ENCODE results near the gene DGUOK.
"Not testable (repeated sequence)": the region's sequence is repeated elsewhere in the genome, so short reads cannot be mapped to it uniquely, and the experiment has no call there.

Gene DGUOK

DNA sequence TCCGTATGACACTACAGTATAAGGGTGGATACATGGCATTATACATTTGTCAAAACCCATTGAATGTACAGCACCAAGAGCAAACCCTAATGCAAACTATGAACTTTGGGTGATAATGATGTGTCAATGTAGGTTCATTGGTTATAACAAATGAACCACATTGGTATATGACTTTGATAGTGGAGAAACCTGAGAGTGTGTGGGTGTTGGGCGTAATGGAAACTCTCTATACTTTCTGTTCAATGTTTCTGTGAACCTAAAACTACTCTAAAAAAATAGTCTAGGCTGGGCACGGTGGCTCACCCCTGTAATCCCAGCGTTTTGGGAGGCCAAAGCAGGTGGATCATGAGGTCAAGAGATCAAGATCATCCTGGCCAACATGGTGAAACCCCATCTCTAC, 40.3 kb upstream of the DGUOK start:
- Histone ChIP-seq H2BK12ac (ENCODE audit: low read length) (no peak overlapping the region), H4K91ac (ENCODE audit: low read depth, low read length) (no peak overlapping the region), H3K27ac (ENCODE audit: low read depth, low read length) (no peak overlapping the region), H2AK5ac (ENCODE audit: low read length) (no peak overlapping the region), H3K4me3 (ENCODE audit: low read depth, low read length) (no peak overlapping the region), H4K8ac (ENCODE audit: low read depth, low read length) (no peak overlapping the region), H3K79me2 (ENCODE audit: control insufficient read depth, insufficient read depth, low read length, poor library complexity) (no peaks in the 10 kb centered on the region), H2BK5ac (ENCODE audit: low read depth, low read length, poor library complexity) (no peak overlapping the region), H3K9me3 (ENCODE audit: insufficient read depth, low read depth, low read length) (no peaks in the 10 kb centered on the region), H3K27me3 (ENCODE audit: insufficient read depth, low read length) (no peaks in the 10 kb centered on the region), H2AFZ (ENCODE audit: insufficient read depth, low read length, poor library complexity) (no peak overlapping the region), H3K23ac (ENCODE audit: low read length) (no peak overlapping the region), H2BK120ac (ENCODE audit: insufficient read depth, low read length, poor library complexity) (no peak overlapping the region), H3K4ac (ENCODE audit: low read depth, low read length) (no peak overlapping the region), H3K18ac (ENCODE audit: low read length) (no peak overlapping the region), H3K4me2 (ENCODE audit: low read length) (no peak overlapping the region), H3K79me1 (ENCODE audit: low read length) (no peaks in the 10 kb centered on the region), H3K4me1 (ENCODE audit: control insufficient read depth in 1 of 2, insufficient read depth in 2 of 2, low read length in 2 of 2) (no peaks in the 10 kb centered on the region), H4K12ac (ENCODE audit: low read depth, low read length) (no peak overlapping the region), H3K36me3 (ENCODE audit: control insufficient read depth in 1 of 2, insufficient read depth in 2 of 2, low read length in 2 of 2) (no peaks in the 10 kb centered on the region), H3K14ac (ENCODE audit: low read length) (no peak overlapping the region), H3K9ac (ENCODE audit: low read length) (no peak overlapping the region)
- no peak for DNase-seq
- no CpG with 5 or more reads among the region's 4 CpGs for WGBS (ENCODE audit: extremely low coverage, insufficient coverage, insufficient read length)

DNA sequence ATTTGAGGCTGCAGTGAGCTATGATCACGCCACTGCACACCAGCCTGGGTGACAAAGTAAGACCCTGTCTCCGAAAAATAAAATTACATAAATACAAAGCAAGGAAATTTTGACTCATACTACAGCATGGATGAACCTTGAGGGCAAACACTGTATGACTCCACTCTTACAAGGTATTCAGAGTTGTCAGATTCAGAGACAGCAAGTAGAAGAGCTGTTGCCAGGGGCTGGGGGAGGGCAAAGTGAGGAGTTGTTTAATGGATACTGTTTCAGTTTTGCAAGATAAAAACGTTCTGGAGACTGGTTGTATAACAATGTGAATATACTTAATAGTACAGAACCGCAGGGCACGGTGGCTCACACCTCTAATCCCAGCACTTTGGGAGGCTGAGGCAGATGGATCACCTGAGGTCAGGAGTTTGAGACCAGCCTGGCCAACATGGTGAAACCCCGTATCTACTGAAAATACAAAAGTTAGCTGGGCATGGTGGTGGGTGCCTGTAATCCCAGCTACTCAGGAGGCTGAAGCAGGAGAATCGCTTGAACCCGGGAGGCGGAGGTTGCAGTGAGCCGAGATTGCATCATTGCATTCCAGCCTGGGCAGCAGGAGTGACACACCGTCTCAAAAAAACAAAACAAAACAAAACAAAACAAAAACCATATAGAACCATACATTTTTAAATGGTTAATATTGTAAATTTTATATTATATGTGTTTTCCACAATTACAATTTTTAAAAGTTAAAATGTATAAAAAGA, 38.9 kb upstream of the DGUOK start:
- WGBS (ENCODE audit: extremely low coverage, insufficient coverage, insufficient read length) = no CpG with 5 or more reads among the region's 11 CpGs
- not testable (repeated sequence) for H3K9me3 ChIP-seq (ENCODE audit: insufficient read depth, low read depth, low read length); H2BK12ac ChIP-seq (ENCODE audit: low read length); H3K23ac ChIP-seq (ENCODE audit: low read length); H2BK5ac ChIP-seq (ENCODE audit: low read depth, low read length, poor library complexity); H4K8ac ChIP-seq (ENCODE audit: low read depth, low read length); H4K12ac ChIP-seq (ENCODE audit: low read depth, low read length); H3K4me3 ChIP-seq (ENCODE audit: low read depth, low read length); H3K9ac ChIP-seq (ENCODE audit: low read length); H2BK120ac ChIP-seq (ENCODE audit: insufficient read depth, low read length, poor library complexity); H3K79me2 ChIP-seq (ENCODE audit: control insufficient read depth, insufficient read depth, low read length, poor library complexity); H2AK5ac ChIP-seq (ENCODE audit: low read length); H3K4me1 ChIP-seq (ENCODE audit: control insufficient read depth in 1 of 2, insufficient read depth in 2 of 2, low read length in 2 of 2); H3K79me1 ChIP-seq (ENCODE audit: low read length); H3K18ac ChIP-seq (ENCODE audit: low read length); H3K27ac ChIP-seq (ENCODE audit: low read depth, low read length); H3K4me2 ChIP-seq (ENCODE audit: low read length); H3K4ac ChIP-seq (ENCODE audit: low read depth, low read length); H2AFZ ChIP-seq (ENCODE audit: insufficient read depth, low read length, poor library complexity); H3K36me3 ChIP-seq (ENCODE audit: control insufficient read depth in 1 of 2, insufficient read depth in 2 of 2, low read length in 2 of 2); H4K91ac ChIP-seq (ENCODE audit: low read depth, low read length); H3K14ac ChIP-seq (ENCODE audit: low read length); H3K27me3 ChIP-seq (ENCODE audit: insufficient read depth, low read length)
- peak; percentile 51 to 76 for DNase-seq

DNA sequence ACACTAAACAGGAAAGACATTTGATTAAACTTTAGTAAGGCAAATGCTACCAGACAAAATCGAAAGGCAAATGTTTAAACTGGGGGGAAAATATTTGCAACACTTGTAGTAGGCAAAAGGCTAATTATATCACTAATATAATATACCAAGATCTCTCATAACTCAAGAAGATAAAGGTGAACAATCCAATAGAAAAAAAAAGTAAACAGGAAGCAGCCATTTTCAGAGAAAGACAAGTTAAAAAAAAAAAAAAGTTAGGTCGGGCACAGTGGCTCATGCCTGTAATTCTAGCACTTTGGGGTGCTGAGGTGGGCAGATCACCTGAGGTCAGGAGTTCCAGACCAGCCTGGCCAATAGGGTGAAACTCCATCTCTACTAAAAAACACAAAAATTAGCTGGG, 38.3 kb upstream of the DGUOK start:
- Histone ChIP-seq H3K4me3 (ENCODE audit: low read depth, low read length) (no peak overlapping the region), H2AK5ac (ENCODE audit: low read length) (no peak overlapping the region), H3K9me3 (ENCODE audit: insufficient read depth, low read depth, low read length) (no peaks in the 10 kb centered on the region), H3K79me2 (ENCODE audit: control insufficient read depth, insufficient read depth, low read length, poor library complexity) (no peaks in the 10 kb centered on the region), H3K14ac (ENCODE audit: low read length) (no peak overlapping the region), H2AFZ (ENCODE audit: insufficient read depth, low read length, poor library complexity) (no peak overlapping the region), H4K8ac (ENCODE audit: low read depth, low read length) (no peak overlapping the region), H3K36me3 (ENCODE audit: control insufficient read depth in 1 of 2, insufficient read depth in 2 of 2, low read length in 2 of 2) (no peaks in the 10 kb centered on the region), H3K27me3 (ENCODE audit: insufficient read depth, low read length) (no peaks in the 10 kb centered on the region), H2BK5ac (ENCODE audit: low read depth, low read length, poor library complexity) (no peak overlapping the region), H2BK12ac (ENCODE audit: low read length) (no peak overlapping the region), H3K18ac (ENCODE audit: low read length) (no peak overlapping the region), H4K12ac (ENCODE audit: low read depth, low read length) (no peak overlapping the region), H3K9ac (ENCODE audit: low read length) (no peak overlapping the region), H2BK120ac (ENCODE audit: insufficient read depth, low read length, poor library complexity) (no peak overlapping the region), H3K4me2 (ENCODE audit: low read length) (no peak overlapping the region), H4K91ac (ENCODE audit: low read depth, low read length) (no peak overlapping the region), H3K4ac (ENCODE audit: low read depth, low read length) (no peak overlapping the region), H3K4me1 (ENCODE audit: control insufficient read depth in 1 of 2, insufficient read depth in 2 of 2, low read length in 2 of 2) (no peaks in the 10 kb centered on the region), H3K27ac (ENCODE audit: low read depth, low read length) (no peak overlapping the region), H3K79me1 (ENCODE audit: low read length) (no peaks in the 10 kb centered on the region), H3K23ac (ENCODE audit: low read length) (no peak overlapping the region)
- no peak for DNase-seq
- no CpG with 5 or more reads among the region's 2 CpGs for WGBS (ENCODE audit: extremely low coverage, insufficient coverage, insufficient read length)

DNA sequence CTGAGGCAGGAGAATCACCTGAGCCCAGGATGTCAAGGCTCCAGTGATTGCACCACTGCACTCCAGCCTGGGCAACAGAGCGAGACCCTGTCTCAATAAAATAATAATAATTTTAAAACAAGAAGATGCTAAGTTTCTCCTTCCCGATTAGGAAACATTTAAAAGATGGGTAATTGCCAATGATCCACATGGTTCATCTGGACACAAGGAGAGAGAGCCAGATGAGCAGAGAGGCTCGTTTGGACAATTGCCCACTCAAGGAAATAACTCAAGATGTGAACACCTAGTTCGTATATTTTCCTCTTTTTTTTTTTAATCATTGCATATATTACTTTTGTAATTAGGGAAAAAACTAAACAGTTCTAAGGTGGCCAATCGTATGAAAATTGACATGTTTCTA, 37.5 kb upstream of the DGUOK start:
- no peaks in the 10 kb centered on the region for H3K4me1 ChIP-seq (ENCODE audit: control insufficient read depth in 1 of 2, insufficient read depth in 2 of 2, low read length in 2 of 2)
- no peaks in the 10 kb centered on the region for H3K9me3 ChIP-seq (ENCODE audit: insufficient read depth, low read depth, low read length)
- H3K27me3 ChIP-seq (ENCODE audit: insufficient read depth, low read length) = no peaks in the 10 kb centered on the region
- no peak overlapping the region for H4K8ac ChIP-seq (ENCODE audit: low read depth, low read length)
- H3K18ac ChIP-seq (ENCODE audit: low read length) = no peak overlapping the region
- H3K23ac ChIP-seq (ENCODE audit: low read length) = no peak overlapping the region
- no peaks in the 10 kb centered on the region for H3K79me1 ChIP-seq (ENCODE audit: low read length)
- no peak overlapping the region for H3K4ac ChIP-seq (ENCODE audit: low read depth, low read length)
- DNase-seq = no peak
- no peak overlapping the region for H3K9ac ChIP-seq (ENCODE audit: low read length)
- no peak overlapping the region for H3K14ac ChIP-seq (ENCODE audit: low read length)
- H3K27ac ChIP-seq (ENCODE audit: low read depth, low read length) = no peak overlapping the region
- no peak overlapping the region for H3K4me3 ChIP-seq (ENCODE audit: low read depth, low read length)
- no peak overlapping the region for H2AFZ ChIP-seq (ENCODE audit: insufficient read depth, low read length, poor library complexity)
- H3K4me2 ChIP-seq (ENCODE audit: low read length) = no peak overlapping the region
- H4K12ac ChIP-seq (ENCODE audit: low read depth, low read length) = no peak overlapping the region
- no peak overlapping the region for H2AK5ac ChIP-seq (ENCODE audit: low read length)
- H2BK5ac ChIP-seq (ENCODE audit: low read depth, low read length, poor library complexity) = no peak overlapping the region
- WGBS (ENCODE audit: extremely low coverage, insufficient coverage, insufficient read length) = no CpG with 5 or more reads among the region's 5 CpGs
- H3K79me2 ChIP-seq (ENCODE audit: control insufficient read depth, insufficient read depth, low read length, poor library complexity) = no peaks in the 10 kb centered on the region
- no peak overlapping the region for H2BK120ac ChIP-seq (ENCODE audit: insufficient read depth, low read length, poor library complexity)
- H4K91ac ChIP-seq (ENCODE audit: low read depth, low read length) = no peak overlapping the region
- H2BK12ac ChIP-seq (ENCODE audit: low read length) = no peak overlapping the region
- H3K36me3 ChIP-seq (ENCODE audit: control insufficient read depth in 1 of 2, insufficient read depth in 2 of 2, low read length in 2 of 2) = no peaks in the 10 kb centered on the region
